Activated CD8-positive, alpha-beta T cell treated with anti-CD3 and anti-CD28 coated beads for 36 hours (primary cell): Measurements from ENCODE around the gene HEATR1. TPM values are rescaled to one million over a fixed set of nuclear protein-coding genes. Genes with fewer than 3 reads are reported as not detected.

Source experiments
- ATAC-seq: fragments of 200-7000 bp; cut with Tn5 transposase; one replicate; pipeline ENCODE4 v1.10.0; 2021; ENCODE audit warnings: mild to moderate bottlenecking, moderate library complexity
- CTCF ChIA-PET: fragments of 350-600 bp; sonication (Branson Sonifier 250); formaldehyde crosslinking; loops from one replicate; lab custom pipeline; 2021; ENCODE audit warnings: antibody characterized with exemption; lab: Charles Lee
- POLR2A ChIA-PET: fragments of 350-600 bp; sonication (Branson Sonifier 250); formaldehyde crosslinking; loops from one replicate; lab custom pipeline; 2021; ENCODE audit warnings: antibody characterized with exemption; lab: Charles Lee
- DNase-seq: peaks from one replicate; pipeline ENCODE4 v3.0.0-alpha.2; 2020
- H3K27ac Mint-ChIP-seq: one replicate; pipeline ENCODE4 v1.8.0; 2021; ENCODE audit warnings: mild to moderate bottlenecking, mixed read lengths
- H3K27me3 Mint-ChIP-seq: one replicate; pipeline ENCODE4 v1.8.0; 2021; ENCODE audit warnings: mixed read lengths
- H3K36me3 Mint-ChIP-seq: one replicate; pipeline ENCODE4 v1.8.0; 2021; ENCODE audit warnings: low read depth, mixed read lengths
- H3K4me1 Mint-ChIP-seq: one replicate; pipeline ENCODE4 v1.8.0; 2021; ENCODE audit warnings: low read depth, mixed read lengths
- H3K4me3 Mint-ChIP-seq: one replicate; pipeline ENCODE4 v1.8.0; 2021; ENCODE audit warnings: mild to moderate bottlenecking, moderate library complexity, mixed read lengths
- H3K9me3 Mint-ChIP-seq: one replicate; pipeline ENCODE4 v1.8.0; 2021; ENCODE audit warnings: mixed read lengths
- intact Hi-C: fragments of 100-400 bp; cut with micrococcal nuclease; formaldehyde crosslinking; loops from one replicate; pipeline ENCODE4 v1.10.0; 2022
- total RNA-seq, 2 experiments: library from RNA; stranded (reverse); gene quantifications; one replicate each; pipeline ENCODE4 v1.2.3, GENCODE V29; 2021
- TF ChIP-seq, protein P1 (sequence below): fragments of 200-600 bp; IDR thresholded peaks from one replicate; pipeline ENCODE4 v1.8.0; 2022; ENCODE audit warnings: antibody characterized with exemption, mild to moderate bottlenecking

The HEATR1 gene
- total RNA-seq, 2 experiments from 2014 or later, result 80.9 to 81.7 TPM

DNA sequence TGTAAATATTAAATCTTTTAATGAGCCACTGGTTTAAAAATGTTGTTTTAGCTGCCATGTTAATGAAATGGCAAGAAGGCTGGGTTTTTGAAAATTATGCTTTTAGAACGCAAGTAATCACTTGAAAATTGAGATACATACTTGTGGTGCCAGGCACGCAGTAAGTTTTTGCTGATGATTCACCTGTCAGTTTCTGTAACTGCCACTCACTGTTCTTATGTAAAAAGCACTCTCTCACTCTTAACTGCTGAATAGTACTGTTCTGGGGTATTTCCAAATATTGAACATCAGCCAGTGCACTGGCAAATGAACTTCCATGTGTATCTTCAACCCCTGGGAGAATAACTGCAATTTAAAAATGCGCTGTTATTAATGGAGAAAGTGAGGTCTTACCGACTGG is 62.6 kb downstream of the HEATR1 start:
- POLR2A ChIA-PET, result no interaction called here
- Mint-ChIP-seq H3K27ac (peak overlapping the region; percentile 2), H3K9me3 (no peaks in the 10 kb centered on the region), H3K4me1 (peaks cover 19% of the 10 kb centered on the region), H3K36me3 (peaks cover 69% of the 10 kb centered on the region), H3K27me3 (no peaks in the 10 kb centered on the region), H3K4me3 (no peak overlapping the region)
- ATAC-seq, result no peak
- no peak for DNase-seq
- CTCF ChIA-PET, result no interaction called here
- TF ChIP-seq, protein P1, sequence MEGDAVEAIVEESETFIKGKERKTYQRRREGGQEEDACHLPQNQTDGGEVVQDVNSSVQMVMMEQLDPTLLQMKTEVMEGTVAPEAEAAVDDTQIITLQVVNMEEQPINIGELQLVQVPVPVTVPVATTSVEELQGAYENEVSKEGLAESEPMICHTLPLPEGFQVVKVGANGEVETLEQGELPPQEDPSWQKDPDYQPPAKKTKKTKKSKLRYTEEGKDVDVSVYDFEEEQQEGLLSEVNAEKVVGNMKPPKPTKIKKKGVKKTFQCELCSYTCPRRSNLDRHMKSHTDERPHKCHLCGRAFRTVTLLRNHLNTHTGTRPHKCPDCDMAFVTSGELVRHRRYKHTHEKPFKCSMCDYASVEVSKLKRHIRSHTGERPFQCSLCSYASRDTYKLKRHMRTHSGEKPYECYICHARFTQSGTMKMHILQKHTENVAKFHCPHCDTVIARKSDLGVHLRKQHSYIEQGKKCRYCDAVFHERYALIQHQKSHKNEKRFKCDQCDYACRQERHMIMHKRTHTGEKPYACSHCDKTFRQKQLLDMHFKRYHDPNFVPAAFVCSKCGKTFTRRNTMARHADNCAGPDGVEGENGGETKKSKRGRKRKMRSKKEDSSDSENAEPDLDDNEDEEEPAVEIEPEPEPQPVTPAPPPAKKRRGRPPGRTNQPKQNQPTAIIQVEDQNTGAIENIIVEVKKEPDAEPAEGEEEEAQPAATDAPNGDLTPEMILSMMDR, result no peak
- intact Hi-C loops, result no loop called here

DNA sequence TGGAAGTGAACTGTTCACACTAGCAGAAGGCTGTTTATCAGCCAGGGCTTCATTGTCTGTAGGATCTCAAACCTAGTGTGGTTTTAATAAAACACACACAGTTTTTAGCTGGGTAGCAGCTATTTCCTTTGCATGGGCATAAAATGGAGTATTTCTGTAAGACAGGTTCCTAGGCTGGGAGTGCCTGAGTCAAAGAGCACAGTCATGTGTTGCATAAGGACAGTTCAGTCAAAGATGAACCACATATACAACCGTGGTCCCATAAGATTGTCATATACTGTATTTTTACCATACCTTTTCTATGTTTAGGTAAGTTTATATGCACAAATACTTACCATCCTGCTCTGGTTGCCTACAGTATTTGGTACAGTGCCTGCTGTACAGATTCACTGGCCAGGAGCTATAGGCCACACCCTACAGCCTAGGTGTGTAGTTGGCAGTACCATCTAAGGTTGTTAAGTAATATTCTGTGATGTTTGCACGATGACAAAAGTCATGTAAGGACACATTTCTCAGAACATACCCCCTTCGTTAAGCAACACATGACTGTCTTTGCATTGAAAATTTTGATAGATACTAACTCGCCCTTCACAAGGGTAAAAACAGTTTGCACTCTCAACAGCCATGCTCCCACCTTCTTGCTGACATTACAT is 63.4 kb downstream of the HEATR1 start:
- Mint-ChIP-seq H3K36me3 (peaks cover 68% of the 10 kb centered on the region), H3K9me3 (no peaks in the 10 kb centered on the region), H3K27ac (peak overlapping the region; percentile 21), H3K4me1 (peaks cover 12% of the 10 kb centered on the region), H3K27me3 (no peaks in the 10 kb centered on the region), H3K4me3 (no peak overlapping the region)
- ATAC-seq, result no peak
- intact Hi-C loops, result no loop called here
- TF ChIP-seq, protein P1, result no peak
- DNase-seq, result no peak
- ChIA-PET POLR2A (no interaction called here), CTCF (no interaction called here)

DNA sequence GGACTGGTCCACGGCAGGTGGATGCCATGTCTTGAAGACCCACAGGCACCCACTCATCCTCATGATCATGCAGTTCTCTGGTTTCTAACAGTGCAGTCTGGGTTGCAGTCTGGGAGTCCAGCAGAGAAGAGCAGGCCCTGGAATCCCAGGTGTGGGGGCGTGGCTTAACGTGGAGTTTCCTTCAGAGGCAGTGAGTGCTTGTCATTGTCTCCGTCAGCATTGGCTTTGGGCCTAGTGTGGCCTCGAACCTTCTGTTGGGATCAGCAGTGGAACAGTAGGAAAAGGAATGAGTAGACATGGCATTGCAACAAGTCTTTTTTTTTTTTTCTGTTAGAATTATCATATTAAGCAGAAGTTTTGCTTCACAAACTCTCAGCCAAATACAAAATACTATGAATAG is 67.8 kb downstream of the HEATR1 start:
- CTCF ChIA-PET, result interaction anchor here (1.7 kb wide), 1 partner anchor 24 kb away, joined by 4 read pairs; no protein-coding TSS in a partner anchor
- no peak overlapping the region for H3K27ac Mint-ChIP-seq
- H3K36me3 Mint-ChIP-seq, result peaks cover 47% of the 10 kb centered on the region
- DNase-seq (no peak), ATAC-seq (no peak)
- peaks cover 28% of the 10 kb centered on the region for H3K4me1 Mint-ChIP-seq
- H3K9me3 Mint-ChIP-seq, result no peaks in the 10 kb centered on the region
- H3K27me3 Mint-ChIP-seq, result no peaks in the 10 kb centered on the region
- POLR2A ChIA-PET, result no interaction called here
- TF ChIP-seq, protein P1, result no peak
- H3K4me3 Mint-ChIP-seq, result no peak overlapping the region
- intact Hi-C loops, result no loop called here

DNA sequence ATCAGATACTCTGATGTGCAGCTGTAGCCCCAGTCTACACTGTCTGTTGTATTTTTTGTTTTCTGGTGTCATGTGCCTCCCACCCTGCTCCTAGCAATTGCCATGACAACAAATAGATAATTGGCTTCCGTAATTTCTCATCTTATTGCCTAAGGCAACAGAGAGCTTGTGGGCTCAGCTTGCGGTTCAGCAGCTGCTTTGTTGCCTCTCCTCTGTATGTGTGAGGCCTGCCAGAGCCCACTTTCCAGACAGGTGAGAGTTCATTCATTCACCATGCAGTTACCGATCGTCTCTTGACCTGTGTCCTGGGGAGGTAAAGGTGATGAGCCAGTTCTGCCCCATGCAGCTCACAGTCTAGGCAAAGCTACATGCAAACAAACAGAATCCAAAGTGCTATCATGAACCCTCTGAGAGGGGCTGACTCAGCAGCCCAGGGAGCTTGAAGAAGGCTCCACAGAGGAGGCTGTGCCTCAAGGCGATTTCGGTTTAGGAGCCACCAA is 68.6 kb downstream of the HEATR1 start:
- Mint-ChIP-seq H3K9me3 (no peaks in the 10 kb centered on the region), H3K27me3 (no peaks in the 10 kb centered on the region), H3K36me3 (peaks cover 52% of the 10 kb centered on the region), H3K27ac (no peak overlapping the region), H3K4me3 (no peak overlapping the region), H3K4me1 (peaks cover 32% of the 10 kb centered on the region)
- TF ChIP-seq, protein P1, result no peak
- no peak for ATAC-seq
- intact Hi-C loops, result no loop called here
- CTCF ChIA-PET, result interaction anchor here (1.3 to 1.7 kb wide), 2 partner anchors 14 to 25 kb away, joined by 4 read pairs; no protein-coding TSS in a partner anchor
- POLR2A ChIA-PET, result interaction anchor here (1.0 to 1.2 kb wide), 3 partner anchors 9 to 18 kb away, joined by 3 to 6 read pairs (median 4); no protein-coding TSS in a partner anchor
- DNase-seq, result no peak

DNA sequence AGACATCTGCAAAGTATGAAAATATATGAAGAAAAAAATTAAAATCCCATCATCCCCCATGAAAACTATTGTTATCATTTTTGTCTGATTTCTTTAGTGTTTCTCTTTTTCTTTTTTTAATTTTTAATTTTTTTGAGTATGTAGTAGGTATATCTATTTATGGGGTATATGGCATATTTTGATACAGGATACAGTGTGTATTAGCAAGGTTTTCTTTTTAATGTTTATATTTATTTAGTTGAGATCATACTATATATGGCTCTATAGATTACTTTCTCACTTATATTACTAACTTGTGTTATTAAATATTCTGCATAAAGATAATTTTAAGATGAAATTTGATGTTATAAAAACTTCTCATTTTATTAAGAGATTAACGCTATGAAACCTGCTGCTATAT is 69.1 kb downstream of the HEATR1 start:
- DNase-seq (no peak), ATAC-seq (no peak)
- H3K36me3 Mint-ChIP-seq, result peaks cover 55% of the 10 kb centered on the region
- intact Hi-C loops, result no loop called here
- POLR2A ChIA-PET, result interaction anchor here (1.0 to 1.2 kb wide), 3 partner anchors 9 to 19 kb away, joined by 3 to 6 read pairs (median 4); no protein-coding TSS in a partner anchor
- no peaks in the 10 kb centered on the region for H3K27me3 Mint-ChIP-seq
- H3K27ac Mint-ChIP-seq, result no peak overlapping the region
- CTCF ChIA-PET, result interaction anchor here (0.7 to 1.3 kb wide), 2 partner anchors 14 to 135 kb away, joined by 3 to 4 read pairs; no protein-coding TSS in a partner anchor
- H3K4me1 Mint-ChIP-seq, result peaks cover 36% of the 10 kb centered on the region
- TF ChIP-seq, protein P1, result no peak
- H3K9me3 Mint-ChIP-seq, result no peaks in the 10 kb centered on the region
- H3K4me3 Mint-ChIP-seq, result no peak overlapping the region
